Mesenchymal stem cell (in vitro differentiated cells and primary cell): ENCODE measurements around the gene GOLPH3L.

Experiments used
- DNase-seq: peaks from one replicate; pipeline ENCODE4 v3.0.0-alpha.2; 2013
- H2AFZ ChIP-seq: one replicate; pipeline ENCODE4 v1.6.1; 2013; ENCODE audit warnings: low read depth, mild to moderate bottlenecking, control low read depth, inconsistent platforms, low read length, moderate library complexity
- H2AK5ac ChIP-seq: 2 replicates; pipeline ENCODE4 v1.6.1; 2013; ENCODE audit warnings: low read length, moderate library complexity, mild to moderate bottlenecking, inconsistent platforms; ENCODE audit not compliant: severe bottlenecking
- H2BK120ac ChIP-seq: one replicate; pipeline ENCODE4 v1.6.1; 2013; ENCODE audit warnings: low read depth, mild to moderate bottlenecking, inconsistent platforms, low read length, moderate library complexity
- H2BK12ac ChIP-seq, 2 experiments: one replicate each; pipeline ENCODE4 v1.6.1; 2013; ENCODE audit warnings: inconsistent platforms in 2 of 2, low read length in 2 of 2, mild to moderate bottlenecking in 2 of 2, moderate library complexity in 2 of 2, control low read depth in 1 of 2
- H2BK15ac ChIP-seq: one replicate; pipeline ENCODE4 v1.6.1; 2013; ENCODE audit warnings: mild to moderate bottlenecking, low read depth, inconsistent platforms; ENCODE audit not compliant: poor library complexity, severe bottlenecking
- H2BK5ac ChIP-seq: 2 replicates; pipeline ENCODE4 v1.6.1; 2013; ENCODE audit warnings: low read depth, mild to moderate bottlenecking, low read length, control low read depth, inconsistent platforms; ENCODE audit not compliant: poor library complexity, severe bottlenecking
- H3K14ac ChIP-seq, 2 experiments: one replicate each; pipeline ENCODE4 v1.6.1; 2013; ENCODE audit warnings: inconsistent platforms in 2 of 2, low read length in 2 of 2, control low read depth in 1 of 2, mild to moderate bottlenecking in 1 of 2, moderate library complexity in 1 of 2
- H3K18ac ChIP-seq, 2 experiments: one replicate each; pipeline ENCODE4 v1.6.1; 2013; ENCODE audit warnings: inconsistent platforms in 2 of 2, low read length in 2 of 2, control low read depth in 1 of 2, low read depth in 1 of 2, mild to moderate bottlenecking in 1 of 2
- H3K23ac ChIP-seq, 2 experiments: one replicate each; pipeline ENCODE4 v1.6.1; 2013; ENCODE audit warnings: inconsistent platforms in 2 of 2, low read length in 2 of 2, mild to moderate bottlenecking in 2 of 2, moderate library complexity in 2 of 2, control low read depth in 1 of 2
- H3K27ac ChIP-seq: 2 replicates; pipeline ENCODE4 v1.5.1; 2013; ENCODE audit warnings: mild to moderate bottlenecking, moderate library complexity, low read length, control low read depth, inconsistent platforms; ENCODE audit not compliant: poor library complexity, severe bottlenecking
- H3K27me3 ChIP-seq, 2 experiments: 2 replicates each; pipeline versions ENCODE4 v1.6.1 to v1.7.0; 2013; ENCODE audit warnings: low read length in 2 of 2, mild to moderate bottlenecking in 2 of 2, moderate library complexity in 2 of 2, control low read depth in 1 of 2, inconsistent platforms in 1 of 2; ENCODE audit not compliant: control insufficient read depth in 1 of 2, insufficient read depth in 1 of 2
- H3K36me3 ChIP-seq, 2 experiments: 2 replicates each; pipeline versions ENCODE4 v1.6.1 to v1.7.0; 2013; ENCODE audit warnings: low read length in 2 of 2, control low read depth in 1 of 2, inconsistent platforms in 1 of 2, low read depth in 1 of 2, mild to moderate bottlenecking in 1 of 2; ENCODE audit not compliant: insufficient read depth in 2 of 2, control insufficient read depth in 1 of 2
- H3K4ac ChIP-seq, 2 experiments: one replicate each; pipeline ENCODE4 v1.6.1; 2013; ENCODE audit warnings: inconsistent platforms in 2 of 2, low read length in 2 of 2, mild to moderate bottlenecking in 2 of 2, moderate library complexity in 2 of 2, control low read depth in 1 of 2, low read depth in 1 of 2
- H3K4me1 ChIP-seq: 2 replicates; pipeline ENCODE4 v1.6.1; 2013; ENCODE audit warnings: low read depth, low read length, control low read depth; ENCODE audit not compliant: control insufficient read depth, insufficient read depth
- H3K4me2 ChIP-seq: 2 replicates; pipeline ENCODE4 v1.6.1; 2013; ENCODE audit warnings: low read length, mild to moderate bottlenecking, inconsistent platforms; ENCODE audit not compliant: poor library complexity, severe bottlenecking
- H3K4me3 ChIP-seq, 2 experiments: 2 replicates each; pipeline versions ENCODE4 v1.5.1 to v1.7.0; 2013; ENCODE audit warnings: low read length in 2 of 2, mild to moderate bottlenecking in 2 of 2, control low read depth in 1 of 2, low read depth in 1 of 2; ENCODE audit not compliant: insufficient read depth in 1 of 2
- H3K79me1 ChIP-seq: replicated peaks from 2 replicates; pipeline ENCODE4 v1.6.1; 2013; ENCODE audit warnings: mild to moderate bottlenecking, control low read depth, low read length, inconsistent platforms; ENCODE audit not compliant: poor library complexity, severe bottlenecking
- H3K9ac ChIP-seq: 2 replicates; pipeline ENCODE4 v1.7.0; 2013; ENCODE audit warnings: mild to moderate bottlenecking, low read length, moderate library complexity
- H3K9me3 ChIP-seq: 2 replicates; pipeline ENCODE4 v1.7.0; 2013; ENCODE audit warnings: mild to moderate bottlenecking, low read length; ENCODE audit not compliant: control insufficient read depth
- H4K8ac ChIP-seq: one replicate; pipeline ENCODE4 v1.6.1; 2013; ENCODE audit warnings: inconsistent platforms, mild to moderate bottlenecking, low read length, moderate library complexity
- H4K91ac ChIP-seq: one replicate; pipeline ENCODE4 v1.6.1; 2013; ENCODE audit warnings: mild to moderate bottlenecking, low read length, inconsistent platforms
- WGBS: methylation state at CpG from one replicate; pipeline ENCODE4 v1.1.7; 2013; ENCODE audit warnings: mixed read lengths; 5-methylcytosine and 5-hydroxymethylcytosine counted together

GOLPH3L gene

DNA sequence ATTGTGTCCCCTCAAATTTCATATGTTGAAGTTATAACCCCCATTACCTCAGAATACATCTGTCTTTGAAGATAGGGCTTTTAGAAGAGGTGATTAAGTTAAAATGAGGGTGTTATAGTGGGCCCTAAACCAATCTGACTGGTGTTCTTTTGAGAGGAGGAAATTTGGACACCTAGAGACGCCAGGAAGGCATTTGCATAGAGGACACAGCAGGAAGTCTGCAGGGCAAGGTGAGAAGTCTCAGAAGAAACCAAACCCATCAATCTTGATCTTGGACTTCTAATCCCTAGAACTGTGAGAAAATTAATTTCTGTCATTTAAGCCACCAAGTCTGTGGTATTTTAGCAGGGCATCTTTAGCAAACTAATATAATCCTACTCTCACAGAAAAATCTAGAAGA, 13.0 kb downstream of the GOLPH3L start:
- H3K14ac ChIP-seq = no peak overlapping the region
- no peak overlapping the region for H3K4ac ChIP-seq
- H3K9me3 ChIP-seq = no peaks in the 10 kb centered on the region
- 92% methylated on average over 1 of the region's 1 CpG for WGBS
- peaks cover 10% of the 10 kb centered on the region for H3K79me1 ChIP-seq
- H3K4me2 ChIP-seq = no peak overlapping the region
- H2AFZ ChIP-seq = no peak overlapping the region
- H3K4me1 ChIP-seq = no peaks in the 10 kb centered on the region
- H3K27ac ChIP-seq = no peak overlapping the region
- H2BK15ac ChIP-seq = no peak overlapping the region
- no peak overlapping the region for H3K4me3 ChIP-seq
- H3K27me3 ChIP-seq = no peaks in the 10 kb centered on the region
- no peak overlapping the region for H4K91ac ChIP-seq
- H3K23ac ChIP-seq = no peak overlapping the region
- H3K18ac ChIP-seq = no peak overlapping the region
- H3K36me3 ChIP-seq = peaks cover 13 to 28% of the 10 kb centered on the region in 2 experiments
- H4K8ac ChIP-seq = no peak overlapping the region
- H2BK5ac ChIP-seq = no peak overlapping the region
- H2BK120ac ChIP-seq = no peak overlapping the region
- no peak overlapping the region for H2BK12ac ChIP-seq
- H3K9ac ChIP-seq = no peak overlapping the region
- no peak for DNase-seq
- no peak overlapping the region for H2AK5ac ChIP-seq

DNA sequence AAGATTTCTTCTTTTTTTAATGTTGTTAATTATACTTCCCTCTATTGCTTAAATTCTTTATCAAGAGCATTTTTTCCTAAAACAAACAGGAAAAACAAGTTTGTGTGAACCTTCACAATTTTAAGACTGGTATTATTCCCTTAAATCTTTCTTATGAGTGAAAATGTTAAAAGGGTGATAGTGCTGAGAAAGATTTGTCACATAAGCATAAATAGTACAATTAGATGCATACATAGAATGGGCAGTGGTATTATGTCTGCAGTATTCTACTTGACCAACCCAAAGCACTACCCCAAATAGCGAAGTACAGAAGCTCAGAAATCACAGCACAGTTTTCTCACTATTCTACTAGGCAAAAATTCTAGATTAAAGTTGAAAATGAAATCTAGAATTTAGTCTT, 18.0 kb downstream of the GOLPH3L start:
- H2BK120ac ChIP-seq = no peak overlapping the region
- no peak overlapping the region for H3K23ac ChIP-seq
- H3K14ac ChIP-seq = no peak overlapping the region
- no peak overlapping the region for H3K18ac ChIP-seq
- H2AFZ ChIP-seq = no peak overlapping the region
- no peaks in the 10 kb centered on the region for H3K4me1 ChIP-seq
- H3K9ac ChIP-seq = no peak overlapping the region
- no peak overlapping the region for H3K4me2 ChIP-seq
- peaks cover 18% of the 10 kb centered on the region for H3K79me1 ChIP-seq
- H3K36me3 ChIP-seq = peaks cover 7 to 14% of the 10 kb centered on the region in 2 experiments
- H4K8ac ChIP-seq = no peak overlapping the region
- no CpG with 5 or more reads among the region's 1 CpG for WGBS
- no peak overlapping the region for H3K4me3 ChIP-seq
- DNase-seq = no peak
- no peaks in the 10 kb centered on the region for H3K9me3 ChIP-seq
- H3K27ac ChIP-seq = no peak overlapping the region
- H2BK15ac ChIP-seq = no peak overlapping the region
- H2AK5ac ChIP-seq = no peak overlapping the region
- no peaks in the 10 kb centered on the region for H3K27me3 ChIP-seq
- no peak overlapping the region for H2BK12ac ChIP-seq
- H2BK5ac ChIP-seq = no peak overlapping the region
- H3K4ac ChIP-seq = no peak overlapping the region
- no peak overlapping the region for H4K91ac ChIP-seq

DNA sequence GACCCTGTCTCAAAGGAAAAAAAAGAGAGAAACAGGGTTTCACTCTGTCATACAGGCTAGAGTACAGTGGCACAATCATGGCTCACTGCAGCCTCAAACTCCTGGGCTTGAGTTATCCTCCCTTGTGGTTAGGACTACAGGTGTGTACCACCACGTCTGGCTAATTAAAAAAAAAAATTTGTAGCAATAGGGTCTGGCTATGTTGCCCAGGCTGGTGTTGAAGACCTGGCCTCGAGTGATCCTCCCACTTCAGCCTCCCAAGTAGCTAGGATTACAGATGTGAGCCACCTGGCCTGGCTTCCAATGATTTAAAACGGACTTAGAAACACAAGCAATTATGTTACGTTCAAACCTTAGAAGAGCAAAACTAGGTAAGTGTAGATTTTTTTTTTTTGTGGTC, 22.1 kb downstream of the GOLPH3L start:
- whole genome bisulfite sequencing = 96% methylated on average over 2 of the region's 4 CpGs
- Histone ChIP-seq H4K8ac (no peak overlapping the region), H3K27ac (no peak overlapping the region), H3K4me2 (no peak overlapping the region), H3K9ac (no peak overlapping the region), H3K27me3 (no peaks in the 10 kb centered on the region), H3K4me3 (no peak overlapping the region), H2BK120ac (no peak overlapping the region), H3K4ac (no peak overlapping the region), H3K4me1 (no peaks in the 10 kb centered on the region), H2BK5ac (no peak overlapping the region), H3K18ac (no peak overlapping the region), H2BK12ac (no peak overlapping the region), H4K91ac (no peak overlapping the region), H3K14ac (no peak overlapping the region), H2BK15ac (no peak overlapping the region), H2AFZ (no peak overlapping the region), H3K79me1 (peaks cover 15% of the 10 kb centered on the region), H3K9me3 (no peaks in the 10 kb centered on the region), H2AK5ac (no peak overlapping the region), H3K36me3 (peaks cover 0 to 6% of the 10 kb centered on the region in 2 experiments), H3K23ac (no peak overlapping the region)
- DNase-seq = no peak

DNA sequence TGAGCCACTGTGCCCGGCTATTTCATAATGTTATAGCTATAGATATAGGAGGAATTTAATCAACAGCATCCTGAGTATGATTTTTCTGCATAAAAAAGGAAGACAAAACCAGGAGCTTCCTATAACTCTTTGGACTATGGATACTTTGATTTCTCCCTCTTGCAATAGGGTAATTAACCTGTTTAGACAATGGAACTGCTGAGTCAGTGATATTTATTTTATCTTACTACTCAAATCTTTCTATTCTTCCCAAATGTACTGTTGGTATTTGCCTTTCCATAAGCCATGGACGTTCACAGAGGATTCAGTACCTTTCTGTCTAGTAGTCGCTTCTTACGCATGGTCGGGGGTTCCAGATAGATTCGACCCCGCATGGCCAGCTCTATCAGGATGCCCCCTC, 33.6 kb downstream of the GOLPH3L start:
- H3K9me3 ChIP-seq = no peaks in the 10 kb centered on the region
- H3K14ac ChIP-seq = no peak overlapping the region
- no peak overlapping the region for H2BK15ac ChIP-seq
- DNase-seq = no peak
- no peak overlapping the region for H3K27ac ChIP-seq
- no peak overlapping the region for H4K8ac ChIP-seq
- no peak overlapping the region for H3K4me2 ChIP-seq
- H2BK12ac ChIP-seq = no peak overlapping the region
- H2BK5ac ChIP-seq = no peak overlapping the region
- no peak overlapping the region for H4K91ac ChIP-seq
- H3K4me3 ChIP-seq = no peak overlapping the region
- no peak overlapping the region for H3K4ac ChIP-seq
- H3K4me1 ChIP-seq = no peaks in the 10 kb centered on the region
- H3K9ac ChIP-seq = no peak overlapping the region
- peaks cover 3% of the 10 kb centered on the region for H3K79me1 ChIP-seq
- peaks cover 4 to 33% of the 10 kb centered on the region in 2 experiments for H3K36me3 ChIP-seq
- no peak overlapping the region for H2AFZ ChIP-seq
- H2BK120ac ChIP-seq = no peak overlapping the region
- H3K27me3 ChIP-seq = no peaks in the 10 kb centered on the region
- no peak overlapping the region for H3K18ac ChIP-seq
- WGBS = 97% methylated on average over 6 of the region's 7 CpGs
- H2AK5ac ChIP-seq = no peak overlapping the region
- H3K23ac ChIP-seq = no peak overlapping the region
